ENCODE data around the gene PHTF2. TPM values are rescaled to one million over a fixed set of nuclear protein-coding genes. Genes with fewer than 3 reads are reported as not detected.
A peak's percentile ranks its signal among the peaks of the same experiment; 100 is the strongest.

PHTF2 gene
- total RNA-seq, 5 donors from 2014 or later (not counting 1 experiment from before 2014, with no cell fraction given), result 19.7 to 35.8 (median 28.0) TPM

GRCh38 chr7:77813180-77813579 is 14.6 kb downstream of the PHTF2 start:
- 75% methylated on average over 2 of the region's 2 CpGs for WGBS (ENCODE audit: insufficient coverage)
- Mint-ChIP-seq H3K4me3 (peak overlapping the region in 1 of 3 donors; percentile 4), H3K4me1 (peaks cover 41 to 58% (median 43%) of the 10 kb centered on the region in 3 donors), H3K36me3 (peaks cover 35% of the 10 kb centered on the region), H3K9me3 (peaks cover 5 to 14% (median 13%) of the 10 kb centered on the region in 3 donors), H3K27ac (peak overlapping the region in 1 of 2 donors; percentile 5), H3K27me3 (no peaks in the 10 kb centered on the region)
- DNase-seq (no peak), ATAC-seq (replicated peaks in 1 of 4) (no peak)
- ChIA-PET POLR2A (interaction anchor here in 1 of 2 donors (0.5 to 0.6 kb wide), 3 partner anchors 9 to 34 kb away, joined by 3 to 7 read pairs (median 3); no protein-coding TSS in a partner anchor), CTCF (interaction anchor here in 1 of 2 donors (0.8 kb wide), 1 partner anchor 9 kb away, joined by 3 read pairs; no protein-coding TSS in a partner anchor)
- peaks cover 0 to 11% of the 10 kb centered on the region in 2 donors for H3K36me3 ChIP-seq (ENCODE audit: control insufficient read depth in 2 of 2, extremely low read depth in 1 of 2, insufficient read depth in 1 of 2, low read length in 1 of 2)
- H3K4me1 ChIP-seq (ENCODE audit: control insufficient read depth in 1 of 2, extremely low read depth in 1 of 2, insufficient read depth in 2 of 2, low read length in 2 of 2), result peaks cover 0 to 2% of the 10 kb centered on the region in 2 experiments
- H3K9me3 ChIP-seq, result no peaks in the 10 kb centered on the region
- no peak overlapping the region for H3K4me3 ChIP-seq (ENCODE audit: control insufficient read depth in 1 of 2, extremely low read depth in 1 of 2, low read length in 1 of 2)
- no peak overlapping the region for H3K27ac ChIP-seq (ENCODE audit: low read length)
- H3K27me3 ChIP-seq (replicated peaks in 1 of 2; ENCODE audit: control insufficient read depth in 2 of 2, extremely low read depth in 1 of 2, insufficient read depth in 2 of 2, low read length in 1 of 2), result no peaks in the 10 kb centered on the region

GRCh38 chr7:77819021-77819420 is 20.4 kb downstream of the PHTF2 start:
- H3K36me3 ChIP-seq (ENCODE audit: control insufficient read depth in 2 of 2, extremely low read depth in 1 of 2, insufficient read depth in 1 of 2, low read length in 1 of 2), result peaks cover 6 to 18% of the 10 kb centered on the region in 2 donors
- Mint-ChIP-seq H3K4me1 (peaks cover 28 to 48% (median 31%) of the 10 kb centered on the region in 3 donors), H3K4me3 (no peak overlapping the region), H3K27me3 (no peaks in the 10 kb centered on the region), H3K36me3 (peaks cover 75% of the 10 kb centered on the region), H3K27ac (no peak overlapping the region), H3K9me3 (peaks cover 19 to 46% (median 22%) of the 10 kb centered on the region in 3 donors)
- DNase-seq (no peak), ATAC-seq (replicated peaks in 1 of 4) (no peak)
- peaks cover 0 to 8% of the 10 kb centered on the region in 2 experiments for H3K4me1 ChIP-seq (ENCODE audit: control insufficient read depth in 1 of 2, extremely low read depth in 1 of 2, insufficient read depth in 2 of 2, low read length in 2 of 2)
- H3K27ac ChIP-seq (ENCODE audit: low read length), result no peak overlapping the region
- H3K4me3 ChIP-seq (ENCODE audit: control insufficient read depth in 1 of 2, extremely low read depth in 1 of 2, low read length in 1 of 2), result no peak overlapping the region
- ChIA-PET CTCF (no interaction called here), POLR2A (interaction anchor here in 1 of 2 donors (0.6 kb wide), 1 partner anchor 11 kb away, joined by 3 read pairs; no protein-coding TSS in a partner anchor)
- H3K27me3 ChIP-seq (replicated peaks in 1 of 2; ENCODE audit: control insufficient read depth in 2 of 2, extremely low read depth in 1 of 2, insufficient read depth in 2 of 2, low read length in 1 of 2), result peaks cover 0 to 3% of the 10 kb centered on the region in 2 experiments
- H3K9me3 ChIP-seq, result peaks cover 6% of the 10 kb centered on the region

- Mint-ChIP-seq H3K4me3 (no peak overlapping the region), H3K27me3 (no peaks in the 10 kb centered on the region), H3K9me3 (peaks cover 25 to 59% (median 27%) of the 10 kb centered on the region in 3 donors), H3K36me3 (peaks cover 79% of the 10 kb centered on the region), H3K27ac (no peak overlapping the region), H3K4me1 (peaks cover 28 to 48% (median 37%) of the 10 kb centered on the region in 3 donors)
- WGBS (ENCODE audit: insufficient coverage), result no CpG with 5 or more reads among the region's 2 CpGs
- Histone ChIP-seq H3K4me1 (ENCODE audit: control insufficient read depth in 1 of 2, extremely low read depth in 1 of 2, insufficient read depth in 2 of 2, low read length in 2 of 2) (peaks cover 0 to 6% of the 10 kb centered on the region in 2 experiments), H3K27me3 (replicated peaks in 1 of 2; ENCODE audit: control insufficient read depth in 2 of 2, extremely low read depth in 1 of 2, insufficient read depth in 2 of 2, low read length in 1 of 2) (peaks cover 0 to 3% of the 10 kb centered on the region in 2 experiments), H3K9me3 (peaks cover 6% of the 10 kb centered on the region), H3K36me3 (ENCODE audit: control insufficient read depth in 2 of 2, extremely low read depth in 1 of 2, insufficient read depth in 1 of 2, low read length in 1 of 2) (peaks cover 6 to 18% of the 10 kb centered on the region in 2 donors), H3K4me3 (ENCODE audit: control insufficient read depth in 1 of 2, extremely low read depth in 1 of 2, low read length in 1 of 2) (no peak overlapping the region), H3K27ac (ENCODE audit: low read length) (no peak overlapping the region)
- CTCF ChIA-PET, result no interaction called here
- DNase-seq (no peak), ATAC-seq (replicated peaks in 1 of 4) (no peak)
- POLR2A ChIA-PET, result interaction anchor here in 1 of 2 donors (0.7 kb wide), 1 partner anchor 14 kb away, joined by 3 read pairs; no protein-coding TSS in a partner anchor
These were observed 22.4 kb downstream of the PHTF2 start for GRCh38 chr7:77820967-77821366.

GRCh38 chr7:77822269-77822668 is 23.7 kb downstream of the PHTF2 start:
- Mint-ChIP-seq H3K27me3 (no peaks in the 10 kb centered on the region), H3K27ac (peak overlapping the region in 1 of 2 donors; percentile 15), H3K4me1 (peaks cover 33 to 48% (median 38%) of the 10 kb centered on the region in 3 donors), H3K36me3 (peaks cover 77% of the 10 kb centered on the region), H3K9me3 (peaks cover 19 to 66% (median 29%) of the 10 kb centered on the region in 3 donors), H3K4me3 (no peak overlapping the region)
- ChIA-PET CTCF (no interaction called here), POLR2A (interaction anchor here in 1 of 2 donors (0.6 kb wide), 1 partner anchor 9 kb away, joined by 7 read pairs; no protein-coding TSS in a partner anchor)
- peaks cover 0 to 6% of the 10 kb centered on the region in 2 experiments for H3K4me1 ChIP-seq (ENCODE audit: control insufficient read depth in 1 of 2, extremely low read depth in 1 of 2, insufficient read depth in 2 of 2, low read length in 2 of 2)
- ATAC-seq (replicated peaks in 1 of 4) (no peak), DNase-seq (no peak)
- peaks cover 0 to 3% of the 10 kb centered on the region in 2 experiments for H3K27me3 ChIP-seq (replicated peaks in 1 of 2; ENCODE audit: control insufficient read depth in 2 of 2, extremely low read depth in 1 of 2, insufficient read depth in 2 of 2, low read length in 1 of 2)
- H3K36me3 ChIP-seq (ENCODE audit: control insufficient read depth in 2 of 2, extremely low read depth in 1 of 2, insufficient read depth in 1 of 2, low read length in 1 of 2), result peaks cover 6 to 10% of the 10 kb centered on the region in 2 donors
- H3K4me3 ChIP-seq (ENCODE audit: control insufficient read depth in 1 of 2, extremely low read depth in 1 of 2, low read length in 1 of 2), result no peak overlapping the region
- no peak overlapping the region for H3K27ac ChIP-seq (ENCODE audit: low read length)
- H3K9me3 ChIP-seq, result peaks cover 6% of the 10 kb centered on the region
- 56% methylated on average over 1 of the region's 1 CpG for WGBS (ENCODE audit: insufficient coverage)

- CTCF ChIA-PET, result interaction anchor here in 1 of 2 donors (0.8 kb wide), 1 partner anchor 9 kb away, joined by 5 read pairs; no protein-coding TSS in a partner anchor
- H3K9me3 Mint-ChIP-seq, result peaks cover 18 to 60% (median 29%) of the 10 kb centered on the region in 3 donors
- ATAC-seq (replicated peaks in 1 of 4) (no peak), DNase-seq (no peak)
- peaks cover 34 to 47% (median 44%) of the 10 kb centered on the region in 3 donors for H3K4me1 Mint-ChIP-seq
- H3K36me3 Mint-ChIP-seq, result peaks cover 63% of the 10 kb centered on the region
- peaks cover 0 to 3% of the 10 kb centered on the region in 2 experiments for H3K27me3 ChIP-seq (replicated peaks in 1 of 2; ENCODE audit: control insufficient read depth in 2 of 2, extremely low read depth in 1 of 2, insufficient read depth in 2 of 2, low read length in 1 of 2)
- POLR2A ChIA-PET, result no interaction called here
- peaks cover 1% of the 10 kb centered on the region for H3K9me3 ChIP-seq
- WGBS (ENCODE audit: insufficient coverage), result 100% methylated on average over 1 of the region's 2 CpGs
- H3K27ac Mint-ChIP-seq, result peak overlapping the region in 1 of 2 donors; percentile 47
- H3K27ac ChIP-seq (ENCODE audit: low read length), result no peak overlapping the region
- no peak overlapping the region for H3K4me3 ChIP-seq (ENCODE audit: control insufficient read depth in 1 of 2, extremely low read depth in 1 of 2, low read length in 1 of 2)
- H3K36me3 ChIP-seq (ENCODE audit: control insufficient read depth in 2 of 2, extremely low read depth in 1 of 2, insufficient read depth in 1 of 2, low read length in 1 of 2), result peaks cover 6 to 7% of the 10 kb centered on the region in 2 donors
- H3K27me3 Mint-ChIP-seq, result no peaks in the 10 kb centered on the region
- peak overlapping the region in 1 of 3 donors; percentile 16 for H3K4me3 Mint-ChIP-seq
- H3K4me1 ChIP-seq (ENCODE audit: control insufficient read depth in 1 of 2, extremely low read depth in 1 of 2, insufficient read depth in 2 of 2, low read length in 2 of 2), result peaks cover 0 to 14% of the 10 kb centered on the region in 2 experiments
These were observed 25.2 kb downstream of the PHTF2 start for GRCh38 chr7:77823787-77824186.

- peaks cover 6 to 7% of the 10 kb centered on the region in 2 donors for H3K36me3 ChIP-seq (ENCODE audit: control insufficient read depth in 2 of 2, extremely low read depth in 1 of 2, insufficient read depth in 1 of 2, low read length in 1 of 2)
- peaks cover 0 to 3% of the 10 kb centered on the region in 2 experiments for H3K27me3 ChIP-seq (replicated peaks in 1 of 2; ENCODE audit: control insufficient read depth in 2 of 2, extremely low read depth in 1 of 2, insufficient read depth in 2 of 2, low read length in 1 of 2)
- CTCF ChIA-PET, result interaction anchor here in 1 of 2 donors (0.8 kb wide), 1 partner anchor 9 kb away, joined by 5 read pairs; no protein-coding TSS in a partner anchor
- no peak overlapping the region for H3K27ac ChIP-seq (ENCODE audit: low read length)
- DNase-seq, result no peak
- no peaks in the 10 kb centered on the region for H3K9me3 ChIP-seq
- Mint-ChIP-seq H3K4me1 (peaks cover 36 to 44% (median 44%) of the 10 kb centered on the region in 3 donors), H3K27ac (no peak overlapping the region), H3K4me3 (no peak overlapping the region), H3K36me3 (peaks cover 55% of the 10 kb centered on the region), H3K27me3 (no peaks in the 10 kb centered on the region), H3K9me3 (peaks cover 18 to 54% (median 25%) of the 10 kb centered on the region in 3 donors)
- no peak overlapping the region for H3K4me3 ChIP-seq (ENCODE audit: control insufficient read depth in 1 of 2, extremely low read depth in 1 of 2, low read length in 1 of 2)
- POLR2A ChIA-PET, result interaction anchor here in 1 of 2 donors (0.6 kb wide), 1 partner anchor 16 kb away, joined by 3 read pairs; no protein-coding TSS in a partner anchor
- peaks cover 0 to 15% of the 10 kb centered on the region in 2 experiments for H3K4me1 ChIP-seq (ENCODE audit: control insufficient read depth in 1 of 2, extremely low read depth in 1 of 2, insufficient read depth in 2 of 2, low read length in 2 of 2)
- no peak for ATAC-seq (replicated peaks in 1 of 4)
- no CpG with 5 or more reads among the region's 5 CpGs for WGBS (ENCODE audit: insufficient coverage)
These were observed 26.1 kb downstream of the PHTF2 start for GRCh38 chr7:77824636-77825035.
